Ishikawa (cell line): Measurements from ENCODE around the gene NAV1.

ENCODE experiments used
- CEBPB ChIP-seq: IDR thresholded peaks from 2 replicates; pipeline ENCODE4 v1.6.1; 2012
- CREB1 ChIP-seq: IDR thresholded peaks from 2 replicates; pipeline ENCODE4 v1.6.1; 2012; ENCODE audit warnings: low read depth
- EGR1 ChIP-seq: IDR thresholded peaks from 2 replicates; pipeline ENCODE4 v1.6.1; 2012
- EP300 ChIP-seq: IDR thresholded peaks from 2 replicates; pipeline ENCODE4 v1.6.1; 2012; ENCODE audit warnings: borderline replicate concordance
- FOXM1 ChIP-seq: IDR thresholded peaks from 2 replicates; pipeline ENCODE4 v1.6.1; 2012; ENCODE audit warnings: low read depth, borderline replicate concordance
- MAX ChIP-seq: IDR thresholded peaks from 2 replicates; pipeline ENCODE4 v1.6.1; 2012
- NFIC ChIP-seq: IDR thresholded peaks from 2 replicates; pipeline ENCODE4 v1.6.1; 2012
- RAD21 ChIP-seq: IDR thresholded peaks from 2 replicates; pipeline ENCODE4 v1.6.1; 2012; ENCODE audit warnings: low read depth
- REST ChIP-seq: IDR thresholded peaks from 2 replicates; pipeline ENCODE4 v1.6.1; 2012; ENCODE audit warnings: low read depth, mild to moderate bottlenecking
- TAF1 ChIP-seq: IDR thresholded peaks from 2 replicates; pipeline ENCODE4 v1.6.1; 2012; ENCODE audit warnings: low read depth, mild to moderate bottlenecking
- TCF12 ChIP-seq: IDR thresholded peaks from 2 replicates; pipeline ENCODE4 v1.6.1; 2012; ENCODE audit warnings: low read depth
- TEAD4 ChIP-seq: IDR thresholded peaks from 2 replicates; pipeline ENCODE4 v1.6.1; 2012
- USF1 ChIP-seq: IDR thresholded peaks from 2 replicates; pipeline ENCODE4 v1.6.1; 2012
- YY1 ChIP-seq: IDR thresholded peaks from 2 replicates; pipeline ENCODE4 v1.6.1; 2012; ENCODE audit warnings: low read depth
- ZBTB7A ChIP-seq: IDR thresholded peaks from 2 replicates; pipeline ENCODE4 v1.6.1; 2012; ENCODE audit warnings: low read depth

The NAV1 gene

GRCh38 chr1:201504179-201504631, 34.7 kb upstream of the NAV1 start:
- TF ChIP-seq ZBTB7A (no peak), EP300 (no peak), CEBPB (no peak), CREB1 (no peak), MAX (no peak), REST (no peak), TAF1 (no peak), FOXM1 (no peak), YY1 (no peak), RAD21 (no peak), TEAD4 (no peak), TCF12 (no peak)

- TF ChIP-seq TAF1, result no peak
- TF ChIP-seq TEAD4, result no peak
- no peak for TF ChIP-seq CEBPB
- no peak for TF ChIP-seq REST
- no peak for TF ChIP-seq USF1
Measured at GRCh38 chr1:201504799-201505502, 34.0 kb upstream of the NAV1 start.

GRCh38 chr1:201505503-201505890, 33.4 kb upstream of the NAV1 start:
- TF ChIP-seq TAF1 (0 out of 2 replicates have a peak, but pooled peaks have one; percentile 34), TCF12 (0 out of 2 replicates have a peak, but pooled peaks have one; percentile 18), NFIC (no peak), CREB1 (no peak), TEAD4 (no peak), USF1 (no peak), MAX (no peak), FOXM1 (no peak), EGR1 (no peak), YY1 (no peak), REST (no peak), ZBTB7A (no peak), EP300 (no peak), RAD21 (no peak)

- no peak for TF ChIP-seq NFIC
- TF ChIP-seq MAX, result no peak
Measured at GRCh38 chr1:201506092-201506491, 32.8 kb upstream of the NAV1 start.
